ENCODE measurements around the gene CHPT1.
"Not testable (repeated sequence)": the region's sequence is repeated elsewhere in the genome, so short reads cannot be mapped to it uniquely, and the experiment has no call there.

The CHPT1 gene

GRCh38 chr12:101729842-101730241 lies 32.4 kb downstream of the CHPT1 start:
- DNase-seq: no peak

DNA sequence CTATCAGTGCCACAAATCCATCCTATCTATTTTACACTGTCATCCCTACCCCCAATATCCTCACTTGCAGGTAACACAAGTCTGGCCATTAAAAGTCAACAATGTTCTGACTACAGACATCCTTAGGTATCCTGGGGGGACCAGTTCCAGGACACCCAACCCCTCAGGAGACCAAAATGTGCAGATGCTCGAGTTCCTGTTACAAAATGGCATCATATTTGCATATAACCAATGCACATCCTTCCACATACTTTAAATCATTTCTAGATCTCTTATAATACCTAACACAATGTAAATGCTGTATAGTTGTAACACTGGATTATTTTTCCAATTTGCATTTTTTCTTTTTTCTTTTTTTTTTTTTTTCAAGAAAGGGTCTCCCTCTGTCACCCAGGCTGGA lies 34.9 kb downstream of the CHPT1 start:
- no peak for DNase-seq

DNA sequence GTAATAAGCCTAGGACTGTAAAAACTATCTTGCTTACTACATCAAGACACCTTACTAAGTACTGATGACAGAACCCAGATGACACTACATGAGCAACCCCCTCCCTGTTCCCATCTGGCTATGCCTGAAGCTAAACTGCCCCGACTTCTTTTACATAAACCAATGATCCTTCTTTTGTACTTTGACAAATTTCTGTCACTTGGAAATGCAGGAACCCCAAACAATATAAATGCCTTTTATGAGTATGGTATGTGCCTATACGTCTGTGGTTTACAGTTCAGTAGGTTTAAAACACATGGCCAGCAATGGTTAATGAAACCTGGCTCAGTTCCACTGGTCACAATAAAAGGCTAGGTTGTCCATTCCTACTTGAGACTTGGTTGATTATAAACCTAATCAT lies 35.7 kb downstream of the CHPT1 start:
- no peak for DNase-seq

GRCh38 chr12:101734482-101734881 lies 37.0 kb downstream of the CHPT1 start:
- not testable (repeated sequence) for DNase-seq

DNA sequence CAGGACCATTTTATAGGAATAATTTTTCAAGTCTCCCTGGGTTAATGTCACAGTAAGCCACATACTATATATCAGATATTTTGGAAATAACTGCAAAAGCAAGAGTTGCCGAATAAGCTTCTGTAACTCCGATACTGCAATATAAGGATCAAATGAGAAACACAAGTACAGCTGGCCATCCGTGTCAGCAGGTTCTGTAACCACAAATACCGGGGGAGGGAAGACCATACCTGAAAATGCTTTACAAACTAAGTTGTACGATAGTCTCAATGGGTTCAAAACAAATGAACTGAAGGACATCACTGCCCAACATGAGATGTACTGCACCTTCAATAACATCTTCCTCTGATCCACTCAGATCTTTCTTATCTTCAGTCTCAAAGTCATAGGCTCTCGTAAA lies 40.0 kb downstream of the CHPT1 start:
- DNase-seq: no peak

- no peak for DNase-seq
These were observed 41.7 kb downstream of the CHPT1 start, which contains the start of gene SYCP3 for GRCh38 chr12:101738920-101739665. TSS of gene SYCP3 (minus strand) at chr12:101739462. CDS start at chr12:101737935, 1,527 bp downstream.

- DNase-seq: no peak
These were observed 43.1 kb downstream of the CHPT1 start for GRCh38 chr12:101740566-101740965.

DNA sequence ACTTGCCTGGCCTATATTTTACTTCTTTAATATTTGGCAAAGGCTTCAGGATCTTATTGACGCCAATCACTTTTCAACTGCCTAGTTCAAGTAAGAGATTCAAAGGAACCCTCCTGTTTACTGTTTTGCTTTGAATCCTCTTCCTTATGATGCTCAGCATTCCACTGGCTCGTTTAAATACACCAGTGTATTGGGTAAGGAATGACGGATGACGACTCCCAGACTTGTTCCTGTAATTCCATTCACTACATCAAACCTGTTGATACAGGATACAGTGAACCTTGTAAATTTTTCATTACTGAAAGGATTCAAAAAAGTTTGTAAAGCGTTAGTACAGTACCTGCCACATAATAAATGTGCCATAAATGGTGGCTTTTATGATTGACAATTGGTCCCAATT lies 43.5 kb downstream of the CHPT1 start:
- no peak for DNase-seq

DNA sequence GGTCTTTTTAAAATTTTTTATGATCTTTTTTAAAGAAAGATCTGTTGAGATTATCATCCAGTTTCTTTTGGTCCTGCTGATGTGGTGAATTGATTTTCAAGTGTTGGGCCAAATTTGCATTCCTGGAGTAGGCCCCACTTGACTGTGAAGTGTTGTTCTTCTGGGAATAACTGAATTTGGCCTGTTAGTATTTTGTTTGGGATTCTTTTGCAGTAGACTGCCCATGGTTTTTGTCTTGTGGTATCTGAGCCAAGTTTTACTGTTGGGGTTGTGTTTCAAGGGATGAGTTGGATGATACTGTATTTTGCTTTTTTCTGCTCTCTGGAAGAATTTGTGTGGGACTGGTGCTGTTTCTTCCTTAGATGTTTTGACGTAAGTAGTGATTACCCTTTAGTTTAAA lies 45.8 kb downstream of the CHPT1 start:
- no peak for DNase-seq

- DNase-seq: no peak
These were observed 46.5 kb downstream of the CHPT1 start for GRCh38 chr12:101743724-101744472.

- no peak for DNase-seq
These were observed 48.0 kb downstream of the CHPT1 start for GRCh38 chr12:101745481-101745880.

- DNase-seq: no peak
These were observed 48.8 kb downstream of the CHPT1 start for GRCh38 chr12:101746196-101746595.

GRCh38 chr12:101746661-101747060 lies 49.2 kb downstream of the CHPT1 start:
- DNase-seq: no peak

DNA sequence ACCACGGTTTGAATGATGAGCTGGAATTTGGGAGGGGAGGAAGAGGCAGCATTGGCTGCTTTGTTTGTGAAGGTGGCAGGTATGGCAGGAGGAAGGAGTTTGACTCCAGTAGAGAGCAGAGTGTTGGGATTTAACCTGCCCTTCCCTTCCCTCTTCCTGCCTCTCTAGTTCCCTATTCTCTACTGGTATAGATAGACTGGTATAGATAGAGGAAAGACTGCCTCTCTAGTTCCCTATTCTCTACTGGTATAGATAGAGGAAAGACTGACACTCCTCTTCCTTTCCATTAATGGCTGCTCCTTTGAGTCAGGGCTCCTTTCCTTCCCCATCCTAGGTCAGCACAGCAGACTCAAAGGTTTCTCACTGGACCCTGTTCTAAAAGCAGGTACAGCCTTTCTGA lies 50.3 kb downstream of the CHPT1 start:
- no peak for DNase-seq

DNA sequence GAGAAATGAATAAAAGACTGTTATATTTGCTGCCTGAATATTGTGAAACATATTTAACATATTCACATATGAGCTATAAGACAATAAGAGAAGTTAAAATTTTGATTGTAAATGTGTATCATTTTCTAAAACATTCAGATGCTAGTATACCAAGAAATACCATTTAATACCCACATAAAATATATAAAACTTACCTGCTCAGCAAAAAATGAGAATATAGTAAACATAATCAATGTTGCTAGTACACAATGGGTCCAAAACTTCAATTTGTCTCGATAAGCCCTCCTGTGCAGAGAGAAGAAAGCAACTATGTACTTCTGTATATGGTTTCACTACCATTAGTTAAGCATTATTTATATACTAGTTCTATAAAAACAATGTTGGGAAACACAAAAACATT lies 51.5 kb downstream of the CHPT1 start:
- no peak for DNase-seq

GRCh38 chr12:101749657-101750056 lies 52.2 kb downstream of the CHPT1 start:
- no peak for DNase-seq

DNA sequence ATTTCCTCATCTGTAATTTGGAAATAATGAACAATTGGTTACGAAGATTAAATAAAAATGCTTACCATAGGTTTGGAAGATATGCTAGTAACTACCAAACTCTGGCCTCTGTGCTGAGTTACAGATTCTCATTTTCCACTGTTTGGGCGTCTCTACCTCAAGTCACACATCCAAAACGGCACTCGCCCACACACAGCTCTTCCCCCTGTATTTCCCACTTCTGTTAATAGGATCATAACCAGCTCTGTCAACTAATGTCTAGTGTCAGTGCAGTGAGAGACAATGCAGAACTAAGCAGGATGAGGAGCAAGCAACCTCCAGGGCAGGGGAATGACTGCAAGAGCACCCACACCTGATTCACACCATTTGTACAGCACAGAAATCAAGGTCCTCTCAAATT lies 52.7 kb downstream of the CHPT1 start:
- DNase-seq: no peak

DNA sequence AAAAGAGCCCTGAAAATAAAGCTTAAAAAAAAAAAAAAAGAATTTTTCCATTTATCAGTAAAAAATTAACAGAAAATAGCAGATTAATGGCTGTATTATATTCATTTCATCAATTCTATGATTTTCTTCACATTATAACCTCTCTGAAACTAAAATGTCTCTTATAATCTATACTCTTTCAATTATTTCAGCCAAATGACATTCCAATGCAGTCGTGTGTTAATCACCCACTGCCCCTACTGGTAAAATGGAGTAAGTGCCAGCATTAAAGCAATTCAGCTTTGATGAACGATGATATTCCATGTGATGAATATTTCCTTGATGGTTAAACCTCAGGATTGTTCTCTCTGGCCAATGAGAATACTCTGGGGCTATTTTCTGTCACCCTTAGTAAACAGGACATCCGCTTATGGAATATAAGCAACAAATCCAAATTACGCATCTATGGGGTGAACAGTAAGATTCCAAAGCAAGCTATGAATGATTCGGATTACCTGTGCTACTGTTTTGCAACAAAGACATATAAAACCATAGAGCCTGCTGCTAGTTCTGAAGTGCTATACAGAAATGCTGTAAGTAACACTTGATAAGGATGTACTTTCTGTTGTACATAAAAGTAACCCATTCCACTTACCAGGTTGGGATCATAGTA lies 62.1 kb downstream of the CHPT1 start:
- DNase-seq: no peak

GRCh38 chr12:101761350-101761749 lies 63.9 kb downstream of the CHPT1 start:
- no peak for DNase-seq

DNA sequence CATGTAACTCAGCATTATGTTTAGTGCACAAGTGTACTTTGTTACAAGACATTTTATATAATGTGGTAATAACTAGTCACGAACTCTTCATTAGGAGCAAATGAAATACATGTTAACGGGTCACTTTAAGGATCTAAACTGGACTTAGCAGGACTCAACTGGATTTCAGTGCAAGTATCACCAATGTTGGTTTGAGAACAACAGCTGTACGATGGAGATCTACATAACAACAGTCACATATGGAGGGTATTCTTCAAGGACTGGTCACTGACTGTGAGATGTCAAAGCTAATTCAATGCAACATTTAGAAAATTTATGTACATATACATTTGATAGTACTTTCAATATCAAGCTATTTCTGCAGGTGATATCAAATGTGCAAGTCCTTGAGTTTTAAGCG lies 64.3 kb downstream of the CHPT1 start:
- DNase-seq: no peak

- DNase-seq: no peak
These were observed 65.9 kb downstream of the CHPT1 start for GRCh38 chr12:101763246-101763931.

DNA sequence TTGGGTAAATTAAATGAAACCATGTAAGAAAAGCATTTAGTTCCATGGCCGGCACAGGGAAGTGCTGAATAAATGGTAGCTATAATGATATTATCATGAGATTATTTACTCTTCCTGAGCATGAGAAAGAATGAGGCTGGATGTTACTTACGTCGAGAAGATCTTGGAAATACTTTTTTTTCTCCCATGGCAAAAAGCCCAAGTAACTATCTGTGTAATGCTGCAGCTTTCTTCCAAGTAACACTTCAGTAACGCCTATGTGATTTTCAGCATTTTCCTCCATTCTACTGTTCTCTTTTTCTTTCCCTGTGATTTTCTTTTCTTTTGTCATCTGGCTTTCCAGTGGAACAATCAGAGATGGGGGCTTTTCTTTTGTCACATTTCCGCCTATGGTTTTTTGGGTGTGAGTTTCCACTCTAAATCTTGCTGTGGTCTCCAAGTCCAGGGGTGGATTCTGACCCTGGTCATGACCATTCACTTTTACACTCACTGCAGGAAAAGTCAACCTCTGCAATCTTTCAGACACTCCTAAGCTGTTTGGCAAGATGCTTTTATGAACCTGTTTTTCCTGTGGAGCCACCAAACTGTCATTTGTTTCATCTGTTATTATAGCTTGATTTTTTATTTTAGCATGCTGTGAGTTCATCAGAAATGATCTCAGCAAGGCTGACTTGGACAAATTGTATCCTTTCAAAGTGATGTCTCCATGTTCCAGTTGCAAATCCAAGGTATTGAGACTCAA lies 66.8 kb downstream of the CHPT1 start:
- no peak for DNase-seq

GRCh38 chr12:101767537-101767936 lies 70.1 kb downstream of the CHPT1 start:
- DNase-seq: no peak

Measured in NCI-H2227 treated with DMSO at 0.1 percent for 48 hours (cell line).